Activated T-cell treated with anti-CD3 and anti-CD28 coated beads, Interleukin-2, amount 50 U/mL, for 1 hour (primary cell): ENCODE results near the gene RPL19.

Experiments
- DNase-seq: peaks from one replicate; pipeline ENCODE4 v3.0.0-alpha.2; 2020

RPL19 gene

GRCh38 chr17:39199820-39200069 is 338 bp upstream of the RPL19 start:
- peak; percentile 74 for DNase-seq

- no peak for DNase-seq
Measured at GRCh38 chr17:39200957-39201510, 951 bp downstream of the RPL19 start.

GRCh38 chr17:39204245-39204644 is 4.2 kb downstream of the RPL19 start:
- DNase-seq: no peak

- no peak for DNase-seq
Measured at GRCh38 chr17:39205112-39205526, 5.0 kb downstream of the RPL19 start.

- DNase-seq: peak; percentile 40
Measured at GRCh38 chr17:39208136-39208535, 8.1 kb downstream of the RPL19 start.

GRCh38 chr17:39208893-39209292 is 8.8 kb downstream of the RPL19 start:
- no peak for DNase-seq

- DNase-seq: peak; percentile 78
Measured at GRCh38 chr17:39209317-39210092, 9.4 kb downstream of the RPL19 start.

GRCh38 chr17:39210093-39210434 is 10.0 kb downstream of the RPL19 start:
- DNase-seq: no peak

GRCh38 chr17:39212195-39212810 is 12.2 kb downstream of the RPL19 start:
- DNase-seq: no peak

- DNase-seq: no peak
Measured at GRCh38 chr17:39212841-39213480, 12.9 kb downstream of the RPL19 start.

GRCh38 chr17:39213852-39214251 is 13.8 kb downstream of the RPL19 start:
- DNase-seq: no peak

- no peak for DNase-seq
Measured at GRCh38 chr17:39217734-39218369, 17.8 kb downstream of the RPL19 start.

GRCh38 chr17:39218906-39219305 is 18.8 kb downstream of the RPL19 start:
- no peak for DNase-seq

- no peak for DNase-seq
Measured at GRCh38 chr17:39219647-39220154, 19.6 kb downstream of the RPL19 start.

- DNase-seq: no peak
Measured at GRCh38 chr17:39221572-39221971, 21.5 kb downstream of the RPL19 start.

- no peak for DNase-seq
Measured at GRCh38 chr17:39222151-39222550, 22.1 kb downstream of the RPL19 start.

- no peak for DNase-seq
Measured at GRCh38 chr17:39222866-39223834, 23.1 kb downstream of the RPL19 start.

- DNase-seq: no peak
Measured at GRCh38 chr17:39223907-39224777, 24.1 kb downstream of the RPL19 start.

GRCh38 chr17:39224778-39225307 is 24.8 kb downstream of the RPL19 start:
- peak; percentile 36 for DNase-seq

- peak; percentile 36 for DNase-seq
Measured at GRCh38 chr17:39225308-39225958, 25.4 kb downstream of the RPL19 start, which contains the start of gene STAC2. TSS of gene STAC2 (minus strand) at chr17:39225945. CDS start at chr17:39225502, 443 bp downstream.
